Activated CD8-positive, alpha-beta memory T cell treated with anti-CD3 and anti-CD28 coated beads, Interleukin-2, amount 50 U/mL, for 1 hour (primary cell): ENCODE results near the gene CCBE1.
A peak's percentile ranks its signal among the peaks of the same experiment; 100 is the strongest.

ENCODE experiments used
- DNase-seq: peaks from one replicate; pipeline ENCODE4 v3.0.0-alpha.2; 2020; ENCODE audit errors: extremely low read depth

The CCBE1 gene

DNA sequence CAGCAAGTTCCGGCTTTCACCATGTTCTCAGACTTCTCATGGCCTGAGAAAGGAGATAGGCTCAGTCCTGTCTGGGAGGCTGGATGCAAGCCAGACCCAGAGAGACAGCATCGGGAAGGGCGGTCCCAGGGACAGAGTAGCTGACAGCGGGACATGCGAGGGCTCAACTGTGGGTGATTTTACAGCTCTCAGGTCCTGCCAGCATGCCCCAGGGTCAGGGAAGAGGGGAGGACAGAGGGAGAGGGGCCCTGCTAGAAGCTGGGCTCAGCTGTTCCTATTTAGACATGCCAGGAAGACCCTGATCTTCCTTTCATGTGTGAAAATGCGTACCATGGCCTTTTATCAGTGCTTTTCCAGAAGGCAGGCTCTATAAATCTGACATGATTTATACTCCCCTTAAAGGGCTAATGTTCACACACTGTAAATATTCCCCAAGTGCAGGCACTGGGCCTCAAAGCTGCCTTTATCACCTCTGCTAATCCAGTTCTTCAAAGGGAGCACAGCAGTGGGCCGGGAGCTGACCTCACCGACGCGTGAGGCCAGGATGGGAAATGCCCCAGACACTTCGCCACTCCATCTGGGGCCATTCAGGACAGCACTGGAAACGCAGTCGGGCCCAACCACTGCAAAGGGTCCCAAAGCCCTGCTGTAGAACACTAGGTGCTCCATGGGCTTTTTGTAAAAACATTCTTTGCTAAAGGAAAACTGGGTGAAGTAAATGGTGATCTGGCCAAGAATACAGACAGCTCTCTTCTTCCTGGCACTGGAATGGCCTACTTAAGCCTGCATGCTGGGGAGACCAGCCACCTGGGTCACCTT is 242.1 kb downstream of the CCBE1 start:
- no peak for DNase-seq

DNA sequence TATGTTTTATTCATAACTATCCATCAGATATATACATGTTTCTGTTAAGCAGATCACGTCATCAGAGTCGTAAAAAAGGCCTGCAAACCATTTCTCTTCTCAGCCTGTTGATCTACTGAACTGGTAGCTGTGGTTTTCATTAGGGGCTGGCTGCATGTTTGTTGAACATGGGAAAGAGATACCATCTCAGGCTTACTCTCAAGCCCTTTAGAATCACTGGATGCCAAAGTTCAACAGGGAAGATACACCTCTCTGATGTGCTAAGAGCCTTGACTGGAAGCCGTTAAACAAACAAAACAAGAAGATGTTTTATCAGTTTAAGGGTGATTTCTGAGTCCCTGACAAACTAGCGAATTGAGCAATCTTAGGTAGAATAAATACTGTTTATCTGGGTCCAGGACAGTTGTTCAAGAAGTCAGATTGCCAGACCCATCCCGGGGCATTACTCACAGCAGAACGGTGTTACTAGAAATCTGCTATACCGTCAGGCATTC is 243.7 kb downstream of the CCBE1 start:
- DNase-seq: no peak

DNA sequence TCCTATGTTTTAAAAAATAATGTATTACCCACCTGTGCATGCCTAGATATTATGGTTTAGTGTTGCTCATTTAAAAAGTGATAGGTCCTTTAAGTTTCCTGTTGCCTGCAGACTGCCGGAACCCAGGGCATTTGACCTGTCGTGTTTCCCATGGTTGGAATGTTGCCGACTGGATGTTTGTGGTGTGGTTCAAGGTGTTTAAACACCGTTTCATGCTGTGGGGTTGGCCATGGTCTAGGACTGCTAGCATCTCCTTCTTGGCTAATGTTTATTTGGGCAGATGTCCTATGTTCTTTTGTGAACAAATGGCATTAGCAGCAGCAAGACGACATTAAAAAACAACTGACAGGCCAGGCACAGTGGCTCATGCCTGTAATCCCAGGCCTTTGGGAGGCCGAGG is 245.3 kb downstream of the CCBE1 start:
- no peak for DNase-seq

DNA sequence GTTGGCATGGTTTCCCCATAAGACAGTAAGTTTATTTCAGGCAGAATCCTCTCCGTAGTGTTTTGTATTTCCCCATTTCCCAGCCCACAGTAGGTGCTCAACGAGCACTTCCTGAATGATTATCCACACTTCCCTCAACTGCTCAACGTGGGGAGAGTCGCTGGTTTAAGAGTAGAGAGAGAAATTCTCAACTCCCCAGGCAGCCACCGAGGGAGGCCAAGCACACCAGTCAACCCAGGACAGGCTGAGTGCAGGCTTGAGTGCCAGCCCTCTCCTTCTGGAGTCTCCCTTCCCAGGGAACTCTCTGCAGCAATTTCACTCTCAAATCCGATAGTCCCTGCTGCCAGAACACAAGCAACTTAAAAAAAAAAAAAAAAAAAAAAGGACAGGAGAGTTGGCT is 246.2 kb downstream of the CCBE1 start:
- DNase-seq: no peak

DNA sequence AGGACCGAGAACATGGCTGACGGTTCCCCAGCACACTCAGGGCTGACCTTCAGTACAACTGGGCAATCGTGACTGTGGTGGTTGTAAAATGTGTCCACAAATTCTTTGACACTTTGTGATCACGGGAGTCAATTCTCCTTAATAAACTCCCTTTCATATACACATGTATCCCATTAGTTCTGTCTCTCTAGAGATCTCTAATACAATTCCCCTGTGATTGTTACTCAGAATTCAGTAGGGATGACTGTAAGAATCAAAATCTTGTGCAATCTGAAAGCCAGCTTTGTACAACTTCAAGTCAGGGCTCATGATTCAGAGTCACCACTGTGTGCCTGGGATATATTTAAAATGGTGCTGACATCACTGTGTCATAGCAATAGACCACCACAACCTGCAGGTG is 248.7 kb downstream of the CCBE1 start:
- DNase-seq: no peak

DNA sequence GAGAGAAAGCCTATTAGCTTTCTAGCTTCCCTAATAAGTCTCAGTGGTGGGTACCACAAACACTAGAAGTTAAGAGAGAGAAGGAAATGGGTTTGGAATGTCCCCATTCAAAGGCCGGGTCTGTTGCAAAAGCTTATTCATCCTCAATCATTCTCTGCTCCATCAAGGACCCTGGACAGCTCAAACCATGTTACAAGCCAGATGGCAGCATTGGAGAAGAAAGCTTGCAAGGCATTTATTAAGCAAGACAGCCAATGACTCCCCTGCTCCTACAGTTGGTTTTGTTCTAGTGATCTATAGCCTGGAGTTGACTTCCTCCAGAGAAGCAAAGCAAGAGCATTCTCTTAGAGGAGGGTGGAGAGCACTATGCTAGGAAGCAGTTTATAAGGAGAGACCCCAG is 251.2 kb downstream of the CCBE1 start:
- no peak for DNase-seq

DNA sequence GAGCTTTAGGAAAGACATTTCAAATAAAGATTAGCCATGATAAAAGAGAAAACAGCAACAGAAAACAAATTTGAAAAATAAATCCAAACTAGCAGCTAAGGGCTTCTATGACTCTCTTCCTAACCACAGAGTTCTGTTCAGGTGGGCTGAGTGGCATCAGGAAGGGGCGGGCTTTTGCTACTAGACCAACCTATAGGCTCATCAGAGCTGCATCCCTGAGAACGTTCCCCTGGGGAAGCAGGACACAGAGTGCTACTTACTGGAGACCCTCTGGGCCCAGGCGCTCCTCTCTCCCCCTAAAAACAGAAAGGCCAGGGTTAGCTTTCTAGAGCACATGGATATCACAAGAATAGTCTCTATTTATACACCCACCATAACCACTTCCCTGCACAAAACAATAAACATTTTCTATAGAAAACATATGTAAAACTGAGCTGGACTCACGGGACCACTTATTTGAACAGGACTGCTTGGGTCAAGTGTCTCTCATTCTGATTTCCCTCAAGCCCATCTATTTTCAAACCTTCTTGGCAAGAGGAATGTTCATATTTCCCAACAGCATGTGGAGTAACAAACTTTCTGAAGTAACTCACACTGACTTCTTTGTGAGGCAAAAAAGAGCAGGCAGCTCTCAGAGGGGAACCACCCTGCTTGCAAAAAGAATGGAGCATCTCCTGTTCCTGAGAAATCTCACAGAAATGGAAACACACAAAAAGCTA is 259.2 kb downstream of the CCBE1 start:
- DNase-seq: no peak

DNA sequence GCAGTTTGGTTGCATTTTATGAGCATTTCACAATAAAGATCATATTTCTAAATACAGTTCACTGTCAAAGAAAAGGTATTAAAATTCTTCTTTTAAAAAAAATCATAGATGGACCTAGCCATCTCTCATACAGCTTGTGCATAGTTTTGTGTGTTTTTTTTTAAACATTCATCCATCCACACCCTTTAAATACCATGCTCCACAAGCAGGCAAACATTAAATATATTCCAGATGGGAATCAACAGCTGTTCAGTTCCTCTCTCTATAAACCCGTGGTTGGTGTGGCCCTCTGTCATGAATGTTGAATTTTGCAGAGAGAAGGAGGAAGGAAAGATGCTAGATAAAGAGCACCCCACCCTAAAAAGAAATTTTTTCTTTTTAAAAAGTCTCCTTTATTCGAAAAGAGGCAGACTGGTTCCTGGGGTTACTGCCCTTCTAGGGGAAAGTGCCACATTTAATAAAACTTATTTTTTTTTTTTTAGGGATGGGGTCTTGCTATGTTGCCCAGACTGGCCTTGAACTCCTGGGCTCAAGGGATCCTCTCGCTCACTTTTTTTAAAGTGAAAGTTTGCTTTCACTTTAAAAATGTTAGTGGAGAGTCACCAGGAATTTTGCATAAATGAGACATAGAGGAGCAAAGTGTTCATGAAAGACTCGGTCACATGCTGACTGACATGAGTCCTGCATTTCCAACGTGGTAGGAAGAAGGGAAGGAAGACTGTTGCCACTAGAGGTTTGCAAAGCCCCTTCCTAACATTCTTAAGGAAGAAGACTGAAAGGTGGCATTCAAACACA is 264.2 kb downstream of the CCBE1 start:
- no peak for DNase-seq

DNA sequence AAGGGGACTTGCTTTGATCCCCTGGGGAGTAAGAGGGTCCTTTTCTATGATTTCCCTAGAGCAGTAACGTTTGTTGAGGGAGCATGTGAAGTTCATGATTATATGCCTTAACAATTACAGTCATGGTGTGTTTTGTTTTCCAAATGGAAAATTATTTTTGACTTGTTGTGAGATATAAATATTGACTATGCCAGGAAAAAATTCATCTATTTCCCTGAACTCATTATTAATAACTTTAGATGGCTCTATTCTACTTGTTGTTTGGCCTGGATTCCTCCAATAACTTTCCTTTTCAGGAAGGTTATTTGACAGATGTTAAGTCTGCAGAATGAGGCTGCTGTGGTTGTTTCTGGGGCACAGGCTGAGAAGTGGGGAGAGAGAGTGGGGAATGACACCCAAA is 266.1 kb downstream of the CCBE1 start:
- DNase-seq: no peak

DNA sequence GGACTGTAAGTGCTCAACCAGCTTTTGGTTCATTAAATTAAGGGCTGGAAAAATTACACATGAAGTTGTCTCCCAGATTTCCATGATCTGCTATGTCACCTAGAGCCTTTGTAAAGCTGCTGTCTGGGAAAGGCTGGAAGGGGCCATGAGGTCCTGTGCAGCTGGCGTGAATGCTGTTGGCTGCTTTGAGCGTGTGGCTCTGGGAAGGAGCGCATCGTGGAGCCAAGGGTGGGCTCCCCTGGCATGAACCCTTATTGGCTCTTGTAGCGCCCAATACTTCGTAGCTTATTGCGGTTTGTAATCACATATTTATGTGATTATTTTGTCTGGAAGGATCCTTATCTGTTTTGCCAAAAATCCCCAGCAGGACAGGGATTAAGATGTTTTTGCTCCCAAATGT is 267.6 kb downstream of the CCBE1 start:
- no peak for DNase-seq

DNA sequence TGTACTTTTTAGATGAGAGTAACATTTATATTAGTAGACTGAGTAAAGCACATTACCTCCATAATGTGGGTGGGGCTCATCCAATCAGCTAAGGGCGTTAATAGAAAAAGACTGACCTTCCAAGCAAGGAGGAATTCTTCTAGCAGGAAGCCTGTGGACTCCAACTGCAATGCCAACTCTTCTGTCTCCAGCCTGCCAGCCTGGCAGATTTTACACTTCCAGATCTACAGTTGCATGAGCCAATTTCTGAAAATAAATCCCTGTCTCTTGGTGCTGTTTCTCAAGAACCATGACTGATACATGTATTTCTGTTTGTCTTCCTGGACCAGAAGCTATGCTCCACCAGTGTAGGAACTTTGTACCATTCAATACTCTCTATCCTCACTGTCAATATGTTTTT is 269.2 kb downstream of the CCBE1 start:
- DNase-seq: no peak

DNA sequence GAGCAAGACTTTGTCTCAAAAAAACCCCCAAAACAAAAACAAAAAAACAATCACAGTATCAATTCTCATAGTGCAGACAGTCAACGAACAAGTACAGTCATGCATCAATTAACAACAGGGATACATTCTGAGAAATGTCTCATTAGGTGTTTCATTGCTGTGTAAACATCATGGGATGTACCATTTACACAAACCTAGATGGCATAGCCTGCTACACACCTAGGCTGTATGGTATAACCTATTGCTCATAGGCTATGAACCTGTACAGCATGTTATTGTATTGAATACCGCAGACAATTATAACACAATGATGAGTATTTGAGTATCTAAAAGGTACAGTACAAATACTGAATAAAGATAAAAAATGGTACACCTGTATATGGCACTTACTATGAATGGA is 270.4 kb downstream of the CCBE1 start:
- DNase-seq: no peak

DNA sequence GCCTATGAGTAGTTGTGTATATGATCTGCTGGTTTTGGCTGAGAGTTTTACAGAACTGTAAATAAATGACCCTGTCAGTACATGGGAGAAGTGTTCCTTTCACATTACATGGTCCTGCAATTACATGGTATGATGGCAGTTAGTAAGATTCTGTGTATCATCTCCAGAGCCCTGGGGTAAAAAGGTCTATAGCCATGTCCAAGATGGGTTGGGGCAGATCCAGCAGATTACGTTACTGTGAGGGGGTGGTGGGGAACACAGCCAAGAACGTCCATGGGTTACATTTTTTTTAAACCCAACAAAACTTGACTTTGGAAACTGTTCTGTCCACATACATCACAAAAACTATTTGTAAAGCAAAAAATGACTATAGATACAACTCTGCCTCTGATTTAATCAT is 274.0 kb downstream of the CCBE1 start:
- no peak for DNase-seq

DNA sequence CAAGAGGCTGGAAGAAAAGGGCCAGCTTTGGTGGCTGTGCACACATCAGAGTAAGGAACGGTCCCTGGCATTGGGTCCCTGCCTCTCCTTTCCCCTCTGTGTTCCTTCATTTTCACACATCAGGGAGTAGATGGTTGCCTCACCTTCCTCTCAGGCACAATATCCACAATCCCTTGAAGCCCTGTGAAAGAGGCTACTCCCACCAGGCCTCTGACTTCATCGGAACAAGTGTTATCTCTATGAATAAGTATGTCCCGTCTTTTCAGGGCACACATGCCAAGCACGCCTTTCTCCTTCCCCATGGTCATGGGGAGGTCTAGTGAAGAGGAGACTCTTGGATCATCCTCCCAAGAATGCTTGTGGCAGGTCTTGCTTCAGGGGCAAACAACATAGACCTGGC is 277.0 kb downstream of the CCBE1 start:
- DNase-seq: no peak

DNA sequence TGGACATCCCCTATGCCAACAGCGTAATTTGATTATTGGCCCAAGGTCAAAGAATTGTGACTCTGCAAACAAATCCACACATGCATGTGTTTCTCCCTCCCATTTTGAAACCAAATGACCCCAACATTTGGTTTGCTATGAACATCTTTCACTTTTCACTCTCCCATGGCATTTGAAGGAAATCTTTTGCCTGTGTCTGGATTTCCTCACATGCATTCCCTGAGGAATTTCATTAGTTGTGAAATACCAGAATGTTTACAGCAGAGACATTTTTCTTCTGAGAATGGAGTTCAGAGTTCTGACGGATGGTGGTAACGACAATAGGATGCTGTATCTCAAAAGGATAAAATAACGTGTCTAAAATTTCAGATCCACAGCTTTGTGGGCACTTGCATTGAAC is 277.8 kb downstream of the CCBE1 start:
- no peak for DNase-seq

DNA sequence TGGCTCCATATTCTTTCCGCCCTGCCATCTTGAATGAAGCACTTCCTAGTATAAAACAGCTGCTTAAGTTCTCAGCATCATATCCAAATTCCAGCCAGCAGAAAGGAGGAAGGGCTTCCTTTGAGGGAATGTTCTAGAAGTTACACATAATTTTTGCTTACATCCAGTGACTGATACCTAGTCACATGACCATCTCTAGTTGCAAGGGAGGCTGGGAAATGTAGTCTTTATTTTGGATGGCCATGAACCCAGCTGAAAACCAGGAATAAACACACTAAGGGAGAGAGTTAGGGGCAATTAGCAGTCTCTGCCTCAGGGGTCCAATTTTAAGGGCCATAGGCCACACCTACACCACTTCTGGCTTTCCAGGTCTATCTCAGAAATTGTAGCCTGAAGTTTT is 280.4 kb downstream of the CCBE1 start:
- no peak for DNase-seq

DNA sequence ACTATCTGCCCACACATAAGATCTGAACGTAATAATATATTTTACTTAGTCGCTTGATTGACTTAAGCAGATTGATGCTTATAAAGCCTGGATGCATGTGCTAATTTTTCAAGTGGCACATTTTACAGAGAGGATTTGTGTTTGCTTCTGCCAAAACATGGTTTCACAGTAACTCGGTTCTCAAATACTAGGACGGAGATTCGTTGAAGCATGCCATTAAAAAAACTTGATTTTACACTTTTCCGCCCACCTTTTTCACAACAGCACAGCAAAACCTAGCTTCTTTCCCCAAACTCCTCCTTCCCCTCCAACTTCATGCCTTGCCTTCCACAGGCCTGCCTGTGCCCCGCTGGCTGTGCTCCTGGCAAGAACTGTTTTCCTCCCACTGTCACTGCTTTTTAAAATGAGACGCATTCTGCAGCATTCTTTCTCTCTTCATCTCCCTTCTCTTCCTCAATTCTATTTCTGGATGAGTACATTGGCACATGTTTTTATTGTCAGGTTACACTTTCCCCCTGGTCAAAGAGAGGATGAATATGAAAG is 283.0 kb downstream of the CCBE1 start:
- DNase-seq: no peak

DNA sequence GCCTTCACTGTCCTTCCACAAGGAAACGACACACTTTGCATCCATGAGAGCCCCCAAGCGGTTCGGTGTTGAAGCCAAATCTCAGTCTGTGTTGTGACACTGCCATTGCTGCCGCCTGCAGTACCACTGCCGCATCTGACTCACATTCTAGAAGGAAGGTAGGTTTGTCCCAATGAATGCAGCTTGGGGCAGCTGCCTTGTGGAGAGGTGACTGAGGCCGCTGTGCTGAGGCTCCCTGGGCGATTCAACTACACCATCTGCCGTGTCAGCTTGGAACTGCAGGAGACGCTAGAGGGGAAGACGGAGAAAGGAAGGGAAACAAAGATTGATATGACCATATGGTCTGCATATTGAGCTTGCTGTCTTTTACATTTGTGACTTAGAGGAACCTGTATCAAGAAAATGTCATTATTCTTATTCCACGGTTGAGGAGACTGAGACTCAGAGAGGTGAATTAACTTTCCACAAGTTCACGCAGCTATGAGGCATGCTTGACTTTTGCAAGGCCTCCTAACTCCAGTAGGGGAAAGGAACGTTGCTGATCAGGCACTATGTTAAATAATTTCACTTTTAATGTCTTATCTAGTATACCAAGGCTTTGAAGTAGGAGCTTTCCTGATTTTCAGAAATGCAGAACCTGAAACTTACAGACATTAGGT is 294.7 kb downstream of the CCBE1 start:
- peak; percentile 27 for DNase-seq

DNA sequence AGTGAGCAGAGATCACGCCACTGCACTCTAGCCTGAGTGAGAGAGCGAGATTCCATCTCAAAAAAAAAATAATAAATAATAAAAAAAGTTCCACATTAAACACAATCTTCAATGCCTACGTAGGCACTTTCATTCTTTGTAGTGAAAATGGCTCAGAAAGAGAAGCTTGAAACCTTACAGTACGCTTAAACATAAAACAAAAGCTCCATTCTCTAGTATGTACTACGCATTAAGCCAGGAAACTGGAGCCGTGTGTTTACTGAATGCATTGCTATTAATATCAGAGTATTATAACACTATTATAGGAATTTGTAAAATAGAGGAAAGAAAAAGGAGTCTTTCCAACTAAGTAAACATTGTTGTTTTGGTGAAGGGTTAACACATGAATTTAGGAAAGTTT is 296.8 kb downstream of the CCBE1 start:
- DNase-seq: no peak

DNA sequence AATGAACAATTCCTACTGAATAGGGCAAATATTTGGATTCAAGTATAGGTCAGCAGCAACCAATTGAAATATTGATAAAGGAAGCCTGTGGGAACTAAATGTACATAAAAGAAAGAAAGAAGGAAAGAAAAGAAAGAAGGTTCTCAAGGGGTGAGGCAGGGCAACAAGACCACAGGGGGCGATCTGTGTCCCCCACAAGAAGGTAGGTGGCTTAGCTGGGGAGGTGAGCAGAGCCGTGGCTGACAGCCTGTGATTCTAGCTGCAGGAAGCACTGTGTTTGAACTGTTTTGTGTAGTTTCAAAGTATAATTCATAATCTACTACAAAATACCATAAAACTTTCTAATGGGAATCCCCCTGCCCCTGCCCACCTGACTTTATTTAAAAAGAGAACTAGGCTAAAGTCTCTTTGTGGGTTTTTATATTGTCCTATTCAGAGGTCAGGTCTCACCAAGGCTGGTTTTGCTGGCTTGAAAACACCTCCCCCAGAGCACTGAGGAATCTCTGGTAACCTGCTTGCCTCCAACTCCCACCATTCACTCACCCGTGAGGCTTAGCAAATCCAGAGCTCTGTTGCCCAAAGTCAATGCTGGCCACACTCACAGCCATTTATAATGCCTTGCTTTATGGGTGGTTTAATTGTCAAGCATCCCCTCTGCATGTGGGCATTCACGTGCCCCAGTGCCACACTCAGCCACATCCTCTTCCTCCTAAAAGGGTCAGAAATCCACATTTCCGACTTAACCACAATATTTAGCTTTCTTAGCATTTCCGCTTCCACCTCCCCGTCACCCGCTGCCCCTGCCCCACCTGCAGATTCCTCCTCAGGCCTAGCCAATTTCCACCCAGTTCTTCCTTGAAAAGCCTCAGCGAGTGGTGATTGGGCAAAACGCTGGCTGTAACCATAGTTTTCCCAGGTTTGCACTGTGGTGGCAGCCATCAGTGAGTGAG is 301.7 kb downstream of the CCBE1 start:
- no peak for DNase-seq

DNA sequence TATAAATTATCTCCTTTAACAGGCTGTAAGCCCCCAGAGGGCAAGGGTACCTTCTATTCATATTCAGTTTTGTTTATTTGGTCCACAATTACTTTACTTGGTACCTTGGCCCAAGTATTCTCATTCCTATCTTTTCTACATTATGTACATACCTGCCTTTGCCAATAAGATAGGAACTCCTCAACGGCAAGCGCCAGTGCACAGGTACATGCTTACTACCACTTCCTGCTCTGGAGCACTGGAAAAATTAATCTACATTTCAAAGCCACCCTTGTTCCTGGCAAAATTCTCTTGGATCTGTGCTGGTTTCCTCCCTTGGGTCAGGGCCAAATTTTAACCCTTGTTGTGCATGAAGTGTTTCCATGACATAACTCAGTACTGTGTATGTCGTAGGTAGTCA is 303.8 kb downstream of the CCBE1 start:
- no peak for DNase-seq
